ENCODE results near the gene TBCD.

TBCD gene

DNA sequence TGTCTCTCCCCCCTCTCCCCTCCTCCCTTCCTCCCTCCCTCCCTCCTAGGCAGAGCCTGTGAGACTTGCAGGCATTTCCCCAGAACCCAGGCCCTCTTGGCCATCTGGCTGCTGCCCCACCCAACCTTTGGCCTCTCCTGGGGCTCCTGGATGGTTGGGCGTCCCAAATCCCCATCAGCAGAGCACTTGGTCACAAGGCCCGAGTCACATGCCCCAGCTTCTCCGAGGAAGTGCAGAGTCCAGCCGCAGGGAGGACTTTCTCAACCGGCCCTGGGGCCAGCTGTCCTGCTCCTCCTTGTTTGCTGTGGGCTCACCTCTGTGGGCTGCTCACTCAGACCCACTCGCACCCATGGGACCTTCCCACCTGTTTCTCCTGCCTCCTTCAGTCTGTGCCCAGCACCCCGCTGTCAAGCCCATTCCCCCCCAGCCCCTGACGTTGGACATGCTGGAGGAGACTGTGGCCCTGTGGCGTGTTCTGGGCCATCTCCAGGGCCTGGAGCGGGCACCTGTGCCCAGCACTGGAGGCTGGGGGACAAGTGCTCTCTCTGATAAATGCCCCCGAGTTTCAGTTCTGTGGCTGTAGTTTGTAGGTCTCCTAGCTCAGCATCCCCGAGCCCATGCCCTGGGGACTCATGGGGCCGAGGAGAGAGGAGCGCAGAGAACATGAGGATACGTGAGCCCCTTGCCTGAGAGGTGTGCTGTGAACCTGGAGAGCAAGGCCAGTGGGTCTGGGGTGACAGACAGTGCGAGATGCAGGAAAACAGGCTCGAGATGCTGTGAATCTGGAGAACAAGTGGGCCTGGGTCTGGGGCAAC is 130.2 kb downstream of the TBCD start:
- in situ Hi-C loops (cut with MboI; ENCODE audit: low sequenced_read_pairs) = no loop called here

DNA sequence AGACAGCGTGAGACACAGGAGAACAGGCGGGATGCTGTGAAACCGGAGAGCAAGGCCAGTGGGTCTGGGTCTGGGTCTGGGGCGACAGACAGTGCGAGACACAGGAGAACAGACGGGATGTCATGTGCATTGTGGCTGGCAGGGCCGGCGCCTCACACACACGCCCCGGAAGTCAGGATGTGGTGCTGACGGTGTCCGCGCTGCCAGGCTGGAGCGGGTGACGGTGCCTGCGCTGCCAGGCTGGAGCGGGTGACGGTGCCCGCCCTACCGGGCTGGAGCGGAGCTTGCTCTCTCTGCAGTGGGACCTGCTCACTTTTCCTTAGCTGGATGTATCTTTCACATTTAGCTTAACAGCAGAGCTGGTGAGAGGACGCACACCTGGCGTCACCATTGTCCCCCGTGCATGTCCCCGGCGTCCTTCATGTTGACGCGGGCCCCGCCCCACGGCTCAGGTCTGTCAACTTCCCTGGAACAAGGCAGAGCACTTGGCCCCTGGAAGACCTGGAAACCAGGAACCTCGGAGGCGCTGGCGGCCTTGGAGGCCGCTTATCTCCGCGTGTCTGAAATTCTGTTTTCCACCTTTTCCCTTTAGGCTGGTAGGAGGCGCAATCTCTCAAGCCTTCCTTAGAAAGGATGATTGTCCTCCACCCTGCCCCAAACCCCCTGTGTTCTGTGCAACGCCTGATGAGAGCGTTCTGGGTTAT is 131.0 kb downstream of the TBCD start:
- in situ Hi-C loops (cut with MboI; ENCODE audit: low sequenced_read_pairs) = no loop called here

DNA sequence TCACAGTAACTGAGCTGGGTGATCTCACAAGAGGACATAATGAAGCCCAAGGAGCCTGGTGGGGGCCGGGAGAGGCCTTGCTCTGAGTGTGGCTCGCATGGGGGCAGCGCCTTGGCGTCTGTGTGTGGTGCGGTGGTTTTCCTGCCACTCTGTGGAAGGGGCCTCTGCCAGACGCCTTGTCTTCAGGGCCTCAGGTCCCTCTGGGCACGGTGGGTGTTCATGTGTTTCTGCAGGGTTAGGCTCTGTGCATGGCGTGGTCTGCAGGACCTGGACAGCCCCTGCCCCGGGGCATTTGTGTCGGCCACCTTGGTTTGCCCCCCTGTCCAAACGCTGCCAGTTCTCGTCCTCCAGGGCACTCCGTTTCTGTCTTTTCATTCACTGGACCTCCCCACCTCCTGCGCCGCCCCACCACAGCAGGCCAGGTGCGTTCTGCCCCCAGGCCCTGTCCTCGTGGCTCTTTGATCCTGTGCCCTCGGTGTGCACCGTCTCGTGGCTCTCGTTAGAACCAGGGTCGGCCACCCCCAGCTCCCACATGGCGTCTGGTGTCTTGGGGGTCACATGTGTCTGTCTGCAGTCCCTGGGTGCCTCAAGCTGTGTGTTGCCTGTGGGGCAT is 131.7 kb downstream of the TBCD start:
- in situ Hi-C loops (cut with MboI; ENCODE audit: low sequenced_read_pairs) = no loop called here

DNA sequence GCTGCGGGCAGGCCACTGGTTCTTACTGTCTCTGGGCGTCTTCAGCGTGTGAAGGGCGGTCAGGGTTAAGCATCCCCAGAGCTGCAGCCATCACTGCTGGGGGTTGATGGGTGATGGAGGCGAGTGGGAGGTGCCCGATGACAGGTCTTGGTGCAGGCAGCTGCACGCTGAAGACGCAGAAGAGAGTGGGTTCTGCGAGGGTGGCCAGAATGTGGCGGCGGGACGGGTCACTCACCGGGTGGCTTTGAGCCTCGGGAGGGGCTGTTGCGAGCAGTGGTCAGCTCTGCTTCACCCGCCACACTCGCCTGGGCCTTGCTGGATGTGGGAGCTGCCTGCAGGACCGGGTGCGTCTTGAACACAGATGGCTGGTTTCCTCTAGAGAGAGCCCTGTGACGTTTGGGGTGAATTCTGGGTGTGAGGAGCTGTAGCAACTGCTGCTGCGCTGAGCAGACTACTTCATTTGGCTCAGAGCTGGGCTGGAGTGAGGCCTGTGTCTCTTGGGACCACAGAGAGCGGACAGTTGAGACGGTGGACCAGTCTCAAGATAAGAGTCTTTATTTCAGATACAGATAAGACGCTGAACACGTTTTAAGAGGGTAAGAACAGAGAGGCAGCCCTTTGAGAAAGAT is 132.6 kb downstream of the TBCD start:
- in situ Hi-C loops (cut with MboI; ENCODE audit: low sequenced_read_pairs) = no loop called here

DNA sequence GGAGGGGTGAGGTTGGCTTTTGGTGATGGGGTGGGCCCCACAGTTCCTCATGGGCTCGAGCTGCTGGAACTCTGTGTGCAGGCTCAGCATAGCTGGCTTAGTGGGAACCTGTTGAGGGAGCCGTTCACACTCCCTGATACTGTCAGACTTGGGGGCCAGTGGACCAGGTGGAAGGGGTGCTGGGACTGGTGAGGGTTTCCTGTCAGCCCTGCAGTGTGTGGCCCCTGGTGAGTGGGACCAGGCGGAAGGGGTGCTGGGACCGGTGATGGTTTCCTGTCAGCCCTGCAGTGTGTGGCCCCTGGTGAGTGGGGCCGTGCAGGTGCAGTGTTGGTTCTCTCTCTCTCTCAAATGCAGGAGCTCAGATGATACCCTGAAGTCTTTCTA is 133.1 kb downstream of the TBCD start:
- in situ Hi-C loops (cut with MboI; ENCODE audit: low sequenced_read_pairs) = no loop called here

DNA sequence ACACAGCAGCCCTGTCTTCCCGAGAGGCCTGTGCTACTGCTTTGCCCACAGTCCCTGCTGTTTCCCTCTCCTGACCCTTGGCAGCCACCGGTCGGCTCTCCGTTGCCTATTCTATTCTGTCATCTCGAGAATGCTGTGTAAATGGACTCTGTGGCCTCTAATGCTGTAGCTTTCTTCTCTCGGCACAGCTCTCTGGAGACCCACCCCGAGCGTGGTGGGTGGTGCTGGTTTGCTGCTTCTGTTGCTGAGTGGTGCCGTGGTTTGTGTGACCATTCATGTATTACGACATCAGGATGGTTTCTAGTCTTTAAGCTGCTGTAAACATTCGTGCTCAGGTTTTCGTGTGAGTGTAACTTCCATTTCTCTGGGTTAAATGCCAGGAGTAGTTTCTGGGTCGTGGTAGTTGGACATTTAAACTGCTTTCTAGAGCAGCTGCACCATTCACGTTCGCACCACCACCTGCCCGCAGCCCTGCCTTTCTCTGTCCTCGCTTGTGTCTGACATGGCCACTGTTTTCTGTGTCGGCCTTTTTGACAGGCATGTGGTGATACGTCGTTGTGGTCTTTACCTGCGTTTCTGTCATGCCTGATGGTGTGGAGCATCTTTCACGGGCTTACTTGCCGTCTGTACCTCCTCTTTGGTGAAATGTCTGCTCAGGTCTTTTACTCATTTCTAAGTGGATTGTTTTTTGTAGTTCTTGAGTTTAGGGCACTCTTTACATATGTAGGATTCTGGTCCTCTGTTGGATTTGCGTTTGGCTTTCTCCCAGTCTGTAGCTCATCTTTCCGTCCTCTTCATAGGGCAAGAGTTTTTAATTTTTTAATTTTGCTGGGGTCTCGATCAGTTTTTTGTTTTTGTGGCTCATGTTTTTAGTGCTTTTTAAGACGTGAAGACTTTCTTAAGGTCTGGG is 135.6 kb downstream of the TBCD start:
- in situ Hi-C loops (cut with MboI; ENCODE audit: low sequenced_read_pairs) = no loop called here

DNA sequence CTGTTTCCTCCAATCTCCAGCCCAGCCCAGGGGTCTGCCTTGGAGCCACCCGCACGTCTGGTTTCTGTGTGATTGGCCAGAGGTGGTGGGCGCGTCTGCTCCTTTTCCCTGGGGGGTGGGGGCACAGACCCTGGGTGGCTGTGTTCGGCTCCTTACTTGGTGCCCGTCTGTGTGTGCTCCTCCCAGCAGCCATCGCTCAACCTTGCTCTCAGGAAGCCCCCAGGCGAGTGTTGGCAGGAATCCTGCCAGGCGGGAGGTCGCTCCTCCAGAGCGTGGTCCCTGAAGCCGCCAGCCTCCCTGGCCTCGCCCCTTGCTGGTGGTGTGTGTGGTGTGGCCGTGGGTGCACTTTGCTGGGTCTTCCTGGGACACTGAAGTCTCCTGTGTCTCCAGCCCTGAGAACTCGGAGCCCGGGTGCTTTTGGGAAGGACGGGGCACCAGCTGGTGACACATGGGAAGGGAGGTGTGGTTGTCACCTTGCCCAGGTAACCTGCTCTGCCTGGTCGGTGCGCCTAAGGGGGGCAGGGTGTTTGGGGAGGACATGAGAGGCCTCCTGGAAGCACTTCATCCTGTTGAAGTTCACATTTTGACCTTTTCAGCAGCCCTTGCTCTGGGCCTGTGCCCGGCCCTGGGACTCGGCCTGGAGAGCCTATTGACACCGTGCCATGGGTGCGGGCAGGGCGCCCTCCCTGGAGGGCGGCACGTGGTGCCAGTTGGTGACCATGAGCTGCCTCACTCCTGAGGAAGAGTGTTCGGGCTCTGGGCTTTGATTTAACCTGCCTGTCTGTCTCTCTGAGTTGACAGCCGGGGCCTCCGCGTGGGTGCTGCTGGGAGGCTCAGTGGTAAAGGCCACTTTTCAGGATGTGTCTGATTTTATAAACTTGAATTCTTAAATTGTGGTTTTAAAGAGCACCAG is 137.0 kb downstream of the TBCD start:
- in situ Hi-C loops (cut with MboI; ENCODE audit: low sequenced_read_pairs) = no loop called here

DNA sequence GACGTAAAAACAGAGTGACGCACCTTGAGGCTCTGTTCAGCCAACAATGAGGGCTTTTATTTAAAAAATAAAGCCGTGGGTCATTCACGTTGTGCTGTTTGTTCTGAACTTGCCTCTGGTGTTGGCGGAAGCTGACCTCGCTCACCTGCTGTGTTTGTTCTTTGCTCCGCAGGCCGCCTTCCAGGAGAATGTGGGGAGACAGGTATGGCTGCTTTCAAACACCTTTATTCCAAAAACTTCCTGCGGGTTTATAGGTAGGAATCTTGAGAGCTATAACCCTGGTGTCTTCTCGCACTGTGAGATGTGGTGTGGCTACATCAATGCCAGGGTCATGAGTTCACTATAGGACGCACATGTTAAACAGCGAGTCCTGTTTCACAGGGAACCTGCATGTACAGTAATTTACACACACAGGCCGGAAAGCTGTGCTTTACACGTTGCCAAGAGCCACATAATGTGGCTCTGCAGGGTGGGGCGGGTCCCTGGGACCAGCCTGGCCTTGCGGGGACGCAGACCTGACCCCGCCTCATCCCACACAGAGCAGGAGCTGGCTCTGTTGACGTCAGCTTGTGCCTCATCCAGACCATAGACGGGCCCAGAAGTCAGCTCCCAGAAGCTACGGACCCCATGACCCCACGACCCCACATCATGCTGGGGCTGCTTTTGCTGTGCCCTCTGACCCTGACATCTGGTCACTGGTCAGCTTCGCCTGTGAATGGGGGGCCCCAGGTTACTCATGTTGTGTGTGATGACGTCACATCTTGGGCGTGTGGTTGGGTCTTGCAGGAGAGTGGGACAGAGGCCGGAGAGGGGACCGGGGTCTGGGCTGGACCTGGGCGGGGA is 137.9 kb downstream of the TBCD start:
- in situ Hi-C loops (cut with MboI; ENCODE audit: low sequenced_read_pairs) = no loop called here

DNA sequence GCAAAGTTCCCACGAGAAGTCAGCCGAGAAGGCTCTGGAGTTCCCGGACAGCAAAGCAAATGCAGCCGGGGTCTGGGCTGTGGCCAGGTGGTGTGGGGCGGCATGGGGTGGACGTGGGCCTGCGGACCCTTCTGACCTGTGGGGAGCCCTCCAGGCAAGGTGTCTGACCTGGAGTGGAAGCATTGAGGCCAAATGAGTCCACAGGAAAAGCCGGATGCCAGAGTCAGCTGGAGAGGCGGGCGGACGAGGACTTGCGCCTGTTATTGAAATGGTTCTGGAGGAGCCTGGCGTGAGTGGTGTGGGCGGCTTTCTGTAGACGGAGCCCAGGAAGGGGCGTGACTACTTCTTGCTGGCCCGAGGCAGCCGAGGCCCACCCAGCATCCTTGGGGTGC is 138.5 kb downstream of the TBCD start:
- in situ Hi-C loops (cut with MboI; ENCODE audit: low sequenced_read_pairs) = no loop called here

DNA sequence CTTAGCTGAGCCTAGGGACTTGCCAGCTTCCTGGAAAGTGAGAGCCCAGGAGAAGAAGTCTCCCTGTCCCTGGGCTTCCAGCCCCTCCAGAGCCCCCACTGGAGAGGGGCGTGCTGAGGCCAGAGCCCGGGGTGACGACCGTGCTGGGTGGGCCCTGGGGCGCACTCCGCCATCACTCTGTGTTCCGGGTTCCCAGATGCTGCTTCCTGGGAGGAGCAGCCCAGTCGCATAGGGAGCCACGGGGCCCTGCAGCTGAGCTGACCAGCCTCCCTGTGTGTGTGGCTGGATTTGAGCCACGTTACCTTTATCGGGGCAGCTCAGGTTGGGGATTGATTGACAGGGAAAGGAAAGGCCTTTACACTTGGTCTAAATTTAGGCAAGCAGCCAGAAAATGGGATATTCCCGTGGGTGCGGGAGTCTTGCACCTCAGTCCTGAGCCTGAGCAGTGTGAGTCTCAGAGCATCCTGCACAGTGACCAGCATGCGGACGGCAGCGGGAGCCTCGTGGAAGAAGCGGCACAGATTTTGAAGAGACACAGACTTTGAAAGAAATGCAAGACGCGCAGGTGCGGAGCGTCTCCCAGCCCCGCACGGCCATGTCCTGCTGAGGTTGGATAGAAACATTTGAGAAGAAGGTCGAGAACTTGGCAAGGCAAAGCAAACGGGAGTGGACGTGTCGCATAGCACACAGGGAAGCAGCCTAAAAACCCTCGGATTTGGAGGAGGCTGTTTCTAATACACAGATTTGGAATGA is 139.2 kb downstream of the TBCD start:
- in situ Hi-C loops (cut with MboI; ENCODE audit: low sequenced_read_pairs) = no loop called here

DNA sequence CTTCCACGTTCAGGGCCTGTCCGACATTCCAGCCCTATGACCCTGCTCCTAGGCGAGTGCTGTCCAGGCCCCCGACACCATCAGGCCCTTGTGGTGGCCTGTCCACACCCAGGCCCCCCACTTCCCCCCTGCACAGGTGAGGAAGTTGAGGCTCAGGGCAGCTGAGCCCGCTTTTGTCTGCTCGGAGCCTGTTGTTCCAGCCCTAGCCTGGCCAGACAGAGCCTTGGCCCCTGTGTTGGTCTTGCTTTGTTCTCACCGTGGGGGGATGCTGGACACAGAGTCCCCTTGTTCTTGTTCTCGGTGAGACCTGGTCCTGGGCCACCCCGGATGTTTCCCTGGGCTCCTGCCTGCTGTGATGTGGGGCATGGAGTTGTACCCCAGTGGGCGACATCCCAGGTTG is 140.0 kb downstream of the TBCD start:
- in situ Hi-C loops (cut with MboI; ENCODE audit: low sequenced_read_pairs) = no loop called here

DNA sequence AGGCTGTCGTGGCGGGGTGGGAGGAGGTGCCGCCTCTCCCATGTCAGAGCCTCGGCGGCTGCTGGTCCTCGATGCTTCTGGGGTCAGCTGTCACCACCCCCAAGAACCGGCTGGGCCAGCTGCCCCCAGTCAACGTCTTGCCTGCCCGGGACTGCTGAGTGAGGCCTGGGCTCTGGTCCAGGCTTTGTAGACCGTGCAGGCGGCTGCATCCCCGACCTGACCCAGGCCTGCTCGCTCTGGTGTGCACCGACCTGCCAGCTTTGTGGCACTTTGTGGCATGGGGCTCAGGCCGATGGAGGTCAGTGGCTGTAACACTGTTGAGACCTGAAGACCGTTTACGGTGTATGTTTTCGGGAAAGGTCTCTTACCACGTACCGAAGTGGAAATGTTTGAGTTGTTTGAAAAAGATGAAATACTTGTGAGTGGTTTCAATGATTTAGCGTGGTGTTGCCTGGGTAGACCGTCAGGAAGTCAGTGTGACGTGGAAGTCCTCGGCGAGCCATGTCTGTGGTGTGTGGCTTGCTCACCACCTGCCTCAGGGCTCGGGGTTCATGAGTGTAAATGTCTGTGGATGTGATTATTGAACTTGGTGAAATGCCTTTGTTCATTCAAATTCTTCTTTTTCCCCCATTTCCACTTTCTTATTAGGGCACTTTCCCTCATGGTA is 141.2 kb downstream of the TBCD start:
- in situ Hi-C loops (cut with MboI; ENCODE audit: low sequenced_read_pairs) = no loop called here

DNA sequence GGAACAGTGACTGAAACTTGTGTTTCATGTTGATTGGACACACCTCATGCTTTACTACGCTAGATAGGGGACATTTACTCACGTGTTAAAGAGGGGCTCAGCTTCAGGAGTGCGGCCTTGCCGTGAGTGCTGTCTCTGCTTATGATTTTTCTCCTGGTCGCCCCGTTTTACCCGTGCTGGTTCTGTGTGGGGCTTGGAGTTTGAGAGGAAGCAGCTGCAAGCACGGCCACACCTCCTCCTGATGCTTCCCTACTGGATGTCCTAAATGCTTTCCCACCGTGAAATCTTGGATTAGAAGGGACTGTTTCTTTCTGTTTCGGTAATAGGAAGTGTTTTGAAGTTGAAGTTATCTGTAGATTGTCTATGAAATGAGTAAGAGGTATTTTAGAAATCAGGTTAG is 141.9 kb downstream of the TBCD start:
- in situ Hi-C loops (cut with MboI; ENCODE audit: low sequenced_read_pairs) = no loop called here

DNA sequence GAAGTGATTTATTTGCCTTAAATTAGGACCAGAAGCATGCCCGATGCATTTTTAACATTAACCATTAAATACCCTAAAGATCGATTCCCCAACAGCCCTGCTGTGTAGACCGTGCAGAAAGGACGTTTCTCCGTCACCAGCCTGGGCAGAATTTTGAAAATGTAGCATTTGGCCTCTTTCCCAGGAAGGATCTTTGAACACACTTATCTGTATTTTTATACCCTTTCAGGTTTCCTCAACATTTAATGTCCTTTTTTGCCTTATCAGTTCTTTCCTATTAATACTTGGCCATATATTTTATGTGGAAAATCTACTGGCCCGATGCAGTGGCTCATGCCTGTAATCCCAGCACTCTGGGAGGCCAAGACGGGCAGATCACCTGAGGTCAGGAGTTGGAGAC is 142.5 kb downstream of the TBCD start:
- in situ Hi-C loops (cut with MboI; ENCODE audit: low sequenced_read_pairs) = no loop called here

DNA sequence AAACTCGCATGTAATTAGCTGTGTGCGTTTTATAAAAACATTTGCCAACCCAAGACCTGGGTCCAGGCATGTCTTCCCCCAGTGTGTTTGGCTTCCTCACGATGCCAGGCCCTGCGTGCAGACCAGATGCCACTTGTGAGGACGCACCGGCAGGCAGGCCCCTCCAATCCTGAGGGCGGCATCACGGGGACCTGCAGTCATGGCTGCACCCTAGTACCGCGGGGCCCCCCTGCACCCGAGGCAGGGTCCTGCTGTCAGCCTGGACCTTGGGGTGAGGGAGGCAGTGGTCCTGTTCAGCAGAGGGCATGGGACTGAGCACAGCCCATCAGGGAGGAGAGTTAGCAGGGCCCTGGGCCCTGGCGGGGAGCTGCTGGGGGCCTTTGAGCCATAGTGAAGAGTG is 143.2 kb downstream of the TBCD start:
- in situ Hi-C loops (cut with MboI; ENCODE audit: low sequenced_read_pairs) = no loop called here

DNA sequence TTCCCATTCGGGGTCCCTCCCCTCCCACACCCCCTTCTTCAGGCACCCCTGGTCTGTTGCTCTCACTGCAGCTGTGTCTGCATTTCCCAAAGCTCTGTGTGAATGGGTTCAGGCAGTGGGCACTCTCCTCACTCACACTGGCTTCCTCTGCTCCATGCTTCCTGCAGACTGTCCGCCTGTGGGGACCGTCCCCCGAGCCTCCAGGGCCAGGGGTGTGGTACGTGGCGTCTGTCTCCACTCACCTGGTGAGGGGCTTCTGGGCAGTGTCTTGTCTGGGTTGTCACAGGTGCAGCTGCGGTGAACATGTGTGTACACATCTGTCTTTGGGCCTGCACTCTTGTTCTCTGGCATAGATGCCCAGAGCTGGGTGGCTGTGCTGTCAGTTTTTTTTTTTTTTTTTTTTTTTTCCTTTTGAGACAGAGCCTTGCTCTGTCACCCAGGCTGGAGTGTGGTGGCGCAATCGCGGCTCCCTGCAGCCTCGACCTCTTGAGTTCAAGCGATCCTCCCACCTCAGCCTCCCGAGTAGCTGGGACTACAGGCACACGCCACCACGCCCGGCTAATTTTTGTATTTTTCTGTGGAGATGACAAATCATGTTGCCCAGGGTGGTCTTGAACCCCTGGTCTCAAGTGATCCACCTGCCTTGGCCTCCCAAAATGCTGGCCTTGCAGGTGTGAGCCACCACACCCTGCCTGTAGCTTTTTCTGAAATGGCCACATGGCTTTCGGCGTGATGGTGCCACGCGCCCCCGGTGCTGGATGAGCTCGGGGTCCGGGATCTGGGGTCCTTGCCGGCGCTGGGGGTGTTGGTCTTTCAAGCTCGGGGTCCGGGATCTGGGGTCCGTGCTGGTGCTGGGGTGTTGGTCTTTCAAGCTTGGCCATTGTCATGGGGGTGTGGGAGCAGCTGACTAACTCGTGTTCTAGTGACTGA is 144.5 kb downstream of the TBCD start:
- in situ Hi-C loops (cut with MboI; ENCODE audit: low sequenced_read_pairs) = no loop called here

Data from HL-60/S4 treated with phorbol 12-myristate 13-acetate at 8.2 ng/mL for 4 days and 3 days (cell line).